ENCODE measurements around the gene STBD1.
"Not testable (repeated sequence)": the region's sequence is repeated elsewhere in the genome, so short reads cannot be mapped to it uniquely, and the experiment has no call there.

STBD1 gene

DNA sequence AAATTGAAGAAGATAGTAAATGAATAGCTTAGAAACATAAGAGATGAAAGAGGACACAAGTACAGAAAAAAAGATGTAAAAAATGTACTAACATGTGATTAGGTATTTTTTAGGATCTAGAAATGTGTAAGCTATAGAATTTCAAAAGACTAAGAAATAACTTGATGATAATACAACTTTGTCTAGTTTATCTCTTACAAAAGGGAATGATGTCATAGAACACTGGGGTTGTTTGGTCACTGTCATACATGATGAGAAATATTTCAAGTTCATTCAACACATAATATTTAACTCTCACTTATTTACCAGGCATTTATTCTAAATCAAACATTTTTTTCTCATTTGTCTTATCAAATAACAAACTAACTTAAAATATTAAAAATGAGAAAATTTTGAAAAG, 18.5 kb downstream of the STBD1 start:
- DNase-seq (ENCODE audit: low spot score), result no peak

GRCh38 chr4:76326515-76326914, 20.0 kb downstream of the STBD1 start:
- no peak for DNase-seq (ENCODE audit: low spot score)

DNA sequence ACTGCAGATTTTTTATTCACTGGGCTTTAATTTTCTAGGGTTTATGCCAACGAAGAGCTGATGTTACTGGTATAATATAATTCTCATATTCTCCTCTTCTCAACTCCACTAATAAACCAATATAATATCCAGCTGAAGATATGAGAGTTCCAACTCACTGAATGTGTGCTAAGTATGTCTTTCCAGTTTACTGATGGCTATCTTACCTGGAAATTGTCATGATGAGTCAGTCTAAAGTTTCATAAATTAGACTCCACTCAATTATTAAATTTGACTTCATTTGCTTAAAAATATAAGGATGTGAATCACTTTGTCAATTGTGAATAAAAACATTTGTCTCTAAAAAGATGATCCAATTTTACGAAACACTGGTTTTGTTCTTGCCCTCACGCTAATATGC, 28.4 kb downstream of the STBD1 start:
- no peak for DNase-seq (ENCODE audit: low spot score)

- DNase-seq (ENCODE audit: low spot score), result no peak
These were observed 32.8 kb downstream of the STBD1 start for GRCh38 chr4:76339364-76339763.

DNA sequence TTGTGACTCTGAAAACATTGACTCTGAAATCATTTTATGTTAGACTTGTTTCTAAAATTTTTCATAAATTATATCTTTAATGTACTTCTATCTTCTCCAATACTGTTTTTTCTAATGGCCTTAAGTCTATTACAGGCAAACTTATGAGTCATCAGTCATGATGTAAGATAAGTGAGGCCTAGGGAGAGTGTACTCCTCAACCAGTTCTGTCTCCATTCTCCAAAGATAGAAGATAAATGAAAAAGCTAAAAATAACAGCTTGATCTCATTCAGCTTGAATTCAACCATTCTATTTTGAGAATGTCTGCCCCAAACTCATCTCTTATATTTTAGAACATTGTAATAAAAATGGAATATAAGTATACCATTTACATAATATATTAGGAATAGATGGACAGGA, 34.5 kb downstream of the STBD1 start:
- DNase-seq (ENCODE audit: low spot score), result no peak

DNA sequence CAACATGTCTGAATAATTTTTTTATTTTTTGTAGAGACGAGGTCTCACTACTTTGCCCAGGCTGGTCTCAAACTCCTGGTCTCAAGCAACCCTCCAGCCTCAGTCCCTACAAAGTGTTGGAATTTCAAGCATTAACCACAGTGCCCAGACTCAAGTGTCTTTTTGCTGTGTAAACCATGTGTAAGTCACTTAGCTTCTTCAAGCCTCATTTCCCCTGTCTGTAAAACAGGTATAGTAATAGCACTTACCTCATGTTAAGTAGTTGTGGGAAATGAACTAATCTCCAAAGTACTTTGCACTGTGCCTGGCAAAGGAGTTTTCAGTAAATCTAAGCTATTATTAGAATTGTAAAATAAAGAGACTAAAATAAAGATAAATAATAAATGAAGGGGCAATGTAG, 35.7 kb downstream of the STBD1 start:
- no peak for DNase-seq (ENCODE audit: low spot score)

- no peak for DNase-seq (ENCODE audit: low spot score)
These were observed 36.3 kb downstream of the STBD1 start for GRCh38 chr4:76342803-76343202.

DNA sequence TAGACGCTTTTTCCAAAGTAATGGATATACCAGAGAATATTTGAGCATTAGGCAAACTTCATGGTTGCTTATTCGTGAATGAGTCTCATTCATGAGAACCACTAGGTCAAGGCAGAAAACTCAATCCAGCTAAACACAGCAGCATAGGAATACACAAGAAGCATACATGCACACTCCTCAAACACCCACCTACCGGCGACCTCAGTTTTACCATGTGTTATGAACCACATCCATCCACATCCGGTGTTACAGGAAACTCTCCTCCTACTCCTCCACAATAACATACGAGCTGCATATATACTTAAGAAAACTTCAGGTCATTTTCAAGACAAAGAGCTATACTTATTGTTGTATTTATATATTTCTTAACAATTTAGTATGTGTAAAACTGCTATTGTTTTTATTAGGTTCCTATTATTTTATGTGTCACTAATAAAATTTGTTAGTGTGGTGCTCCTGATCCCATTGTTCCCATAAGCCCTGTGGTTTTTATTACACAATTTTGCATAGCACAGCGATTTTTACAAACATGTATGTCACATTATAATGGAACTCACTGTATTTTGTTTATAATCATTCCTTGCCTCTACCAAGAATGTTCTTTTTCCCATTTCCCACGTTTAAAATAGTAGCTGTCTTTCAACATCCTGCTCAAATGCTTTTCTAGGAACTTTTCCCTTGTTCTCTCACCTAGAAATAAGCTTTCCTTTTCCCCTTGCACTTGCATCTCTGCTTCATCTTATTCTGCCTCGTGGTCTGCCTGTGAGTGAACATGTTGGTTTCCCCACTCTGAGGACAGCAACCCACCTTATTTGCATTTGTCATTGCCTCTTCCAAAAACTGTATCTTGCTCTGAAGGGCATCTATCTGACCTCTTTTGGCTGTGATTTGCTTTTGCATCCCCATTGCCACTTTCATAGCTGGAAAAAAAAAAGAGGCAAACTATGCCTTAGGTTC, 48.3 kb downstream of the STBD1 start:
- DNase-seq (ENCODE audit: low spot score), result no peak

GRCh38 chr4:76357981-76358380, 51.4 kb downstream of the STBD1 start:
- DNase-seq (ENCODE audit: low spot score), result no peak

DNA sequence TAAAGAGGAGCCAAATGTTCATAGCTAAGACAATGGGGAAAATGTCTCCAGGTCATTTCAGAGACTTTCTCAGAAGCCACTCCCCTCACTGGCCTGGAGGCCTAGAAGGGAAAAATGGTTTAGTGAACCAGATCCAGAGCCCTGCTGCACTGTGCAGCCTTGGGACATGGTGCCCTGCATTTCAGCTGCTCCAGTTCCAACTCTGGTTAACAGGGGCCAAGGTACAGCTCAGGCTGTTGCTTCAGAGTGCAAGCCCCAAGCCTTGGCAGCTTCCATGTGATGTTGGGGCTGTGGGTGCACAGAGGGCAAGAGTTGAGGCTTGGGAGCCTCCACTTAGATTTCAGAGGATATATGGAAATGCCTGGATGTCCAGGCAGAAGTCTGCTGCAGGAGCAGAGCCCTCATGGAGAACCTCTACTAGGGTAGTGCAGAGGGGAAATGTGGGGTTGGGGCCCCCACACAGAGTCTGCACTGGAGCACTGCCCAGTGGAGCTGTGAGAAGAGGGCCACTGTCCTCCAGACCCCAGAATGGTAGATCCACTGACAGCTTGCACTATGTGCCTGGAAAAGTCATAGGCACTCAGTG, 53.4 kb downstream of the STBD1 start:
- not testable (repeated sequence) for DNase-seq (ENCODE audit: low spot score)

Data from cerebellar cortex (tissue), 1 donor.